Neuronal stem cell (in vitro differentiated cells): ENCODE results near the gene COQ3.

ENCODE experiments used
- DNase-seq: peaks from one replicate; pipeline ENCODE4 v3.0.0-alpha.2; 2013; ENCODE audit warnings: low spot score
- H2AFZ ChIP-seq: one replicate; pipeline ENCODE4 v1.6.1; 2013; ENCODE audit warnings: mild to moderate bottlenecking, low read length, inconsistent platforms
- H2AK5ac ChIP-seq: 2 replicates; pipeline ENCODE4 v1.6.1; 2013; ENCODE audit warnings: low read depth, mild to moderate bottlenecking, inconsistent platforms, low read length, moderate library complexity, mixed read lengths
- H2BK120ac ChIP-seq: 2 replicates; pipeline ENCODE4 v1.6.1; 2013; ENCODE audit warnings: low read depth, mild to moderate bottlenecking, inconsistent platforms, low read length, moderate library complexity, mixed read lengths
- H2BK12ac ChIP-seq: one replicate; pipeline ENCODE4 v1.6.1; 2013; ENCODE audit warnings: low read length, inconsistent platforms
- H2BK15ac ChIP-seq: 2 replicates; pipeline ENCODE4 v1.6.1; 2013; ENCODE audit warnings: mild to moderate bottlenecking, low read length, inconsistent platforms, mixed read lengths
- H2BK5ac ChIP-seq: one replicate; pipeline ENCODE4 v1.6.1; 2013; ENCODE audit warnings: inconsistent platforms, mild to moderate bottlenecking, low read length, moderate library complexity
- H3K14ac ChIP-seq: one replicate; pipeline ENCODE4 v1.6.1; 2013; ENCODE audit warnings: low read length, inconsistent platforms
- H3K18ac ChIP-seq: 2 replicates; pipeline ENCODE4 v1.6.1; 2013; ENCODE audit warnings: low read length, inconsistent platforms
- H3K23ac ChIP-seq: 2 replicates; pipeline ENCODE4 v1.6.1; 2013; ENCODE audit warnings: low read depth, mild to moderate bottlenecking, mixed read lengths, low read length, inconsistent platforms; ENCODE audit not compliant: poor library complexity
- H3K27ac ChIP-seq: replicated peaks from 3 replicates; pipeline ENCODE4 v1.5.1; 2013; ENCODE audit warnings: low read length, inconsistent platforms
- H3K27me3 ChIP-seq, 3 experiments: 2 replicates each; pipeline ENCODE4 v1.6.1; 2013; ENCODE audit warnings: low read length in 3 of 3, mild to moderate bottlenecking in 2 of 3, inconsistent platforms in 1 of 3, low read depth in 1 of 3, mixed read lengths in 1 of 3, moderate library complexity in 1 of 3; ENCODE audit not compliant: control insufficient read depth in 3 of 3, insufficient read depth in 3 of 3
- H3K36me3 ChIP-seq, 2 donors: replicated peaks in 1 of 2; 2 replicates each; pipeline ENCODE4 v1.6.1; 2013; ENCODE audit warnings: low read length in 2 of 2; ENCODE audit not compliant: control insufficient read depth in 2 of 2, insufficient read depth in 2 of 2
- H3K4ac ChIP-seq: 2 replicates; pipeline ENCODE4 v1.6.1; 2013; ENCODE audit warnings: inconsistent platforms, mild to moderate bottlenecking, low read length, moderate library complexity
- H3K4me1 ChIP-seq, 2 donors: 1 replicate in 1 of 2; 2 replicates in 1 of 2; pipeline ENCODE4 v1.6.1; 2013; ENCODE audit warnings: low read length in 2 of 2, low read depth in 1 of 2; ENCODE audit not compliant: control insufficient read depth in 2 of 2, insufficient read depth in 1 of 2
- H3K4me2 ChIP-seq: one replicate; pipeline ENCODE4 v1.6.1; 2013; ENCODE audit warnings: mild to moderate bottlenecking, low read length, inconsistent platforms; ENCODE audit not compliant: insufficient read depth, poor library complexity, severe bottlenecking
- H3K4me3 ChIP-seq, 2 donors: 2 replicates each; pipeline ENCODE4 v1.5.1; 2013; ENCODE audit warnings: low read length in 2 of 2, mild to moderate bottlenecking in 2 of 2, inconsistent platforms in 1 of 2, moderate library complexity in 1 of 2
- H3K79me1 ChIP-seq: one replicate; pipeline ENCODE4 v1.6.1; 2013; ENCODE audit warnings: low read depth, mild to moderate bottlenecking, inconsistent platforms, low read length, moderate library complexity
- H3K9ac ChIP-seq: one replicate; pipeline ENCODE4 v1.6.1; 2013; ENCODE audit warnings: mild to moderate bottlenecking, low read depth, low read length, inconsistent platforms; ENCODE audit not compliant: poor library complexity
- H3K9me3 ChIP-seq, 2 donors: replicated peaks in 1 of 2; 2 replicates each; pipeline versions ENCODE3 to v1.6.1; 2013; ENCODE audit warnings: low read length in 2 of 2, mild to moderate bottlenecking in 2 of 2, inconsistent platforms in 1 of 2, low read depth in 1 of 2, mixed read lengths in 1 of 2, moderate library complexity in 1 of 2; ENCODE audit not compliant: control insufficient read depth in 2 of 2, insufficient read depth in 1 of 2
- H4K8ac ChIP-seq: one replicate; pipeline ENCODE4 v1.6.1; 2013; ENCODE audit warnings: low read depth, mild to moderate bottlenecking, inconsistent platforms, low read length, moderate library complexity
- H4K91ac ChIP-seq: one replicate; pipeline ENCODE4 v1.6.1; 2013; ENCODE audit warnings: low read length, low read depth, mild to moderate bottlenecking, inconsistent platforms; ENCODE audit not compliant: poor library complexity

The COQ3 gene

DNA sequence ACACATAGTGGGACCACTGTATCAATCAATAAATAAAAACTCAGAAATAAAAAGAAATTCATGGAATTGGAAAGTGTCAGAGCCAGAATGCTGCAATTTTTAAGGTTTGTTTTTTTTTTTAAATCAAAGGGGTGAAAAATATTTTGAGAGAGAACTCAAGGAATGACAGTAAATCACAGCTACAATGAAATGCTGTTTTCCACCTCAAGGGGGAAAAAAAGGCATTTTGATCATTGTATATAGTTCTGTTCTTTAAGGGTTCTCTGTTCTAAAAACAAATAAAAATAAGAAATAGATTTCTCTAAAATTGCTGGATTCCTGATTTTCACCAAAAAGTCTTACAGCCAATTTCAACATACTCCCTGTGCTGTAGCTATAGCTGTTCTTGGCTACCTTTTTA, 69.0 kb downstream of the COQ3 start:
- H2BK120ac ChIP-seq: no peak overlapping the region
- no peaks in the 10 kb centered on the region for H3K9me3 ChIP-seq
- H2AFZ ChIP-seq: no peak overlapping the region
- H3K36me3 ChIP-seq: peaks cover 9 to 49% of the 10 kb centered on the region in 2 donors
- no peaks in the 10 kb centered on the region for H3K4me1 ChIP-seq
- no peak overlapping the region for H2BK12ac ChIP-seq
- DNase-seq: no peak
- H3K4me3 ChIP-seq: no peak overlapping the region
- no peak overlapping the region for H3K14ac ChIP-seq
- no peak overlapping the region for H3K18ac ChIP-seq
- H3K79me1 ChIP-seq: no peaks in the 10 kb centered on the region
- H2BK5ac ChIP-seq: no peak overlapping the region
- H4K91ac ChIP-seq: no peak overlapping the region
- H3K9ac ChIP-seq: no peak overlapping the region
- no peak overlapping the region for H4K8ac ChIP-seq
- H3K4ac ChIP-seq: no peak overlapping the region
- no peak overlapping the region for H3K4me2 ChIP-seq
- H3K23ac ChIP-seq: no peak overlapping the region
- H3K27me3 ChIP-seq: no peaks in the 10 kb centered on the region
- H2AK5ac ChIP-seq: no peak overlapping the region
- H3K27ac ChIP-seq: no peak overlapping the region
- no peak overlapping the region for H2BK15ac ChIP-seq
